H9 (cell line): ENCODE measurements around the gene KDR. TPM values are rescaled to one million over a fixed set of nuclear protein-coding genes. Genes with fewer than 3 reads are reported as not detected.

Source experiments
- DNase-seq: peaks from one replicate; pipeline ENCODE4 v3.0.0-alpha.2; 2017
- H2AFZ ChIP-seq: one replicate; pipeline ENCODE4 v1.6.1; 2013; ENCODE audit warnings: mild to moderate bottlenecking, low read length, control low read depth, moderate library complexity
- H2AK5ac ChIP-seq: 2 replicates; pipeline ENCODE4 v1.6.1; 2013; ENCODE audit warnings: low read length, control low read depth, mixed read lengths; ENCODE audit not compliant: insufficient read length
- H2BK120ac ChIP-seq: one replicate; pipeline ENCODE4 v1.6.1; 2013; ENCODE audit warnings: low read depth, mild to moderate bottlenecking, low read length, control low read depth, inconsistent platforms; ENCODE audit not compliant: poor library complexity, severe bottlenecking
- H2BK12ac ChIP-seq: 2 replicates; pipeline ENCODE4 v1.6.1; 2013; ENCODE audit warnings: low read length, control low read depth, mixed read lengths, low read depth; ENCODE audit not compliant: insufficient read length
- H2BK15ac ChIP-seq: 2 replicates; pipeline ENCODE4 v1.6.1; 2013; ENCODE audit warnings: low read depth, low read length, control low read depth
- H2BK20ac ChIP-seq: one replicate; pipeline ENCODE4 v1.6.1; 2013; ENCODE audit warnings: low read depth, mild to moderate bottlenecking, low read length, control low read depth, inconsistent platforms; ENCODE audit not compliant: poor library complexity, severe bottlenecking
- H2BK5ac ChIP-seq: 2 replicates; pipeline ENCODE4 v1.6.1; 2013; ENCODE audit warnings: low read length, control low read depth, mixed read lengths; ENCODE audit not compliant: insufficient read length
- H3K14ac ChIP-seq: 2 replicates; pipeline ENCODE4 v1.6.1; 2013; ENCODE audit warnings: low read length, control low read depth; ENCODE audit not compliant: insufficient read depth
- H3K18ac ChIP-seq: 2 replicates; pipeline ENCODE4 v1.6.1; 2013; ENCODE audit warnings: low read depth, mild to moderate bottlenecking, mixed read lengths, low read length, control low read depth; ENCODE audit not compliant: insufficient read length
- H3K23ac ChIP-seq: 2 replicates; pipeline ENCODE4 v1.6.1; 2013; ENCODE audit warnings: low read length, control low read depth, mixed read lengths, low read depth; ENCODE audit not compliant: insufficient read length
- H3K23me2 ChIP-seq: 2 replicates; pipeline ENCODE4 v1.6.1; 2013; ENCODE audit warnings: low read depth, mild to moderate bottlenecking, mixed read lengths, low read length, control low read depth; ENCODE audit not compliant: insufficient read length, poor library complexity, severe bottlenecking
- H3K27ac ChIP-seq: 2 replicates; pipeline ENCODE4 v1.5.1; 2013; ENCODE audit warnings: low read length, control low read depth, mixed read lengths, low read depth; ENCODE audit not compliant: insufficient read length
- H3K27me3 ChIP-seq: 2 replicates; pipeline ENCODE4 v1.6.1; 2013; ENCODE audit warnings: low read length, control low read depth, inconsistent platforms; ENCODE audit not compliant: insufficient read depth
- H3K4ac ChIP-seq: 2 replicates; pipeline ENCODE4 v1.6.1; 2013; ENCODE audit warnings: low read depth, mild to moderate bottlenecking, control low read depth, inconsistent platforms, low read length, moderate library complexity
- H3K4me1 ChIP-seq: 2 replicates; pipeline ENCODE4 v1.6.1; 2013; ENCODE audit warnings: low read length, control low read depth, inconsistent platforms; ENCODE audit not compliant: insufficient read depth
- H3K4me2 ChIP-seq: 2 replicates; pipeline ENCODE4 v1.6.1; 2013; ENCODE audit warnings: low read length, control low read depth, mixed read lengths; ENCODE audit not compliant: insufficient read length, insufficient read depth
- H3K56ac ChIP-seq: 2 replicates; pipeline ENCODE4 v1.6.1; 2013; ENCODE audit warnings: low read depth, mild to moderate bottlenecking, mixed read lengths, low read length, control low read depth; ENCODE audit not compliant: insufficient read length
- H3K79me1 ChIP-seq: 2 replicates; pipeline ENCODE4 v1.6.1; 2013; ENCODE audit warnings: low read depth, mild to moderate bottlenecking, moderate library complexity, low read length, control low read depth, inconsistent platforms; ENCODE audit not compliant: insufficient read depth, poor library complexity, severe bottlenecking
- H3K79me2 ChIP-seq: 2 replicates; pipeline ENCODE4 v1.6.1; 2013; ENCODE audit warnings: low read length, control low read depth, inconsistent platforms; ENCODE audit not compliant: insufficient read depth
- H3K9ac ChIP-seq: 2 replicates; pipeline ENCODE4 v1.6.1; 2013; ENCODE audit warnings: low read length, control low read depth, mixed read lengths; ENCODE audit not compliant: insufficient read length; ENCODE audit errors: extremely low read depth
- H3K9me3 ChIP-seq: one replicate; pipeline ENCODE4 v1.6.1; 2013; ENCODE audit warnings: low read depth, low read length, inconsistent platforms; ENCODE audit not compliant: control insufficient read depth
- H3T11ph ChIP-seq: one replicate; pipeline ENCODE4 v1.6.1; 2013; ENCODE audit warnings: mild to moderate bottlenecking, low read length, control low read depth, inconsistent platforms
- H4K20me1 ChIP-seq: one replicate; pipeline ENCODE4 v1.6.1; 2013; ENCODE audit not compliant: control insufficient read depth, insufficient read length, insufficient read depth
- H4K5ac ChIP-seq: 2 replicates; pipeline ENCODE4 v1.6.1; 2013; ENCODE audit warnings: low read depth, mild to moderate bottlenecking, mixed read lengths, low read length, control low read depth; ENCODE audit not compliant: insufficient read length
- H4K8ac ChIP-seq: replicated peaks from 2 replicates; pipeline ENCODE4 v1.6.1; 2013; ENCODE audit warnings: low read length, control low read depth, mixed read lengths, low read depth; ENCODE audit not compliant: insufficient read length
- H4K91ac ChIP-seq: 2 replicates; pipeline ENCODE4 v1.6.1; 2013; ENCODE audit warnings: low read depth, mild to moderate bottlenecking, moderate library complexity, mixed read lengths, low read length, control low read depth; ENCODE audit not compliant: insufficient read length
- H3K27ac Mint-ChIP-seq, 3 experiments: 2 replicates in 2 of 3; 3 replicates in 1 of 3; pipeline ENCODE4 v1.8.0; 2020 to 2021; ENCODE audit warnings: mixed read lengths in 3 of 3, mild to moderate bottlenecking in 1 of 3, moderate library complexity in 1 of 3
- H3K27me3 Mint-ChIP-seq: 2 replicates; pipeline ENCODE4 v1.8.0; 2021; ENCODE audit warnings: low read depth, mild to moderate bottlenecking, moderate library complexity, mixed read lengths
- H3K36me3 Mint-ChIP-seq, 3 experiments: 2 replicates in 2 of 3; 3 replicates in 1 of 3; pipeline ENCODE4 v1.8.0; 2020 to 2021; ENCODE audit warnings: low read depth in 3 of 3, mixed read lengths in 3 of 3; ENCODE audit not compliant: insufficient read depth in 1 of 3
- H3K4me1 Mint-ChIP-seq, 2 experiments: 2 replicates each; pipeline ENCODE4 v1.8.0; 2020; ENCODE audit warnings: mixed read lengths in 2 of 2
- H3K4me3 Mint-ChIP-seq, 2 experiments: 2 replicates in 1 of 2; 3 replicates in 1 of 2; pipeline ENCODE4 v1.8.0; 2020 to 2021; ENCODE audit warnings: mild to moderate bottlenecking in 2 of 2, mixed read lengths in 2 of 2, moderate library complexity in 1 of 2
- H3K9me3 Mint-ChIP-seq, 2 experiments: 2 replicates in 1 of 2; 3 replicates in 1 of 2; pipeline ENCODE4 v1.8.0; 2020; ENCODE audit warnings: mild to moderate bottlenecking in 2 of 2, mixed read lengths in 2 of 2, moderate library complexity in 1 of 2
- CTCF ChIP-seq: fragments of 200-600 bp; sonication (generic); conservative IDR thresholded peaks from 3 replicates; pipeline ENCODE4 v1.8.0; 2021; ENCODE audit warnings: antibody characterized with exemption, mild to moderate bottlenecking
- WGBS: extraction: QIAGEN DNeasy Blood & Tissue Kit; methylation state at CpG from one replicate; pipeline ENCODE4 v1.1.7; 2013; ENCODE audit warnings: missing lambda C conversion rate, low lambda C conversion rate, mixed read lengths; ENCODE audit not compliant: insufficient read length; ENCODE audit errors: extremely low coverage; 5-methylcytosine and 5-hydroxymethylcytosine counted together
- total RNA-seq: library from RNA; stranded (reverse); gene quantifications from 2 replicates; pipeline ENCODE4 v1.2.1, GENCODE V29; 2021

Gene KDR
- total RNA-seq, 1 experiment from 2014 or later: 51.4 TPM

GRCh38 chr4:55050418-55050950 is 74.9 kb downstream of the KDR start:
- Mint-ChIP-seq H3K27me3 (0 out of 2 replicates have a peak, but pooled peaks cover 1% of the 10 kb centered on the region), H3K27ac (no peak overlapping the region), H3K36me3 (peaks cover 0 to 6% (median 0%) of the 10 kb centered on the region in 3 experiments; a peak in 2 of 7 replicates), H3K4me3 (no peak overlapping the region), H3K9me3 (peaks cover 0 to 3% of the 10 kb centered on the region in 2 experiments; a peak in 3 of 5 replicates), H3K4me1 (no peaks in the 10 kb centered on the region)
- Histone ChIP-seq H3K18ac (no peak overlapping the region), H4K8ac (no peak overlapping the region), H4K5ac (no peak overlapping the region), H4K91ac (no peak overlapping the region), H4K20me1 (no peaks in the 10 kb centered on the region), H3K4ac (no peak overlapping the region), H3T11ph (no peak overlapping the region), H3K9me3 (no peaks in the 10 kb centered on the region), H3K4me2 (no peak overlapping the region), H3K23me2 (no peaks in the 10 kb centered on the region), H3K23ac (no peak overlapping the region), H3K4me1 (no peaks in the 10 kb centered on the region), H3K56ac (no peak overlapping the region), H3K79me1 (no peaks in the 10 kb centered on the region), H3K27ac (no peak overlapping the region), H2BK120ac (no peak overlapping the region), H3K14ac (no peak overlapping the region), H3K27me3 (no peaks in the 10 kb centered on the region), H3K79me2 (no peaks in the 10 kb centered on the region), H2AK5ac (no peak overlapping the region), H2BK20ac (no peak overlapping the region), H2AFZ (no peak overlapping the region), H3K9ac (no peak overlapping the region), H2BK12ac (no peak overlapping the region), H2BK5ac (no peak overlapping the region), H2BK15ac (no peak overlapping the region)
- TF ChIP-seq CTCF: no peak
- no CpG with 5 or more reads among the region's 1 CpG for WGBS
- no peak for DNase-seq
